Diencephalon (tissue), 1 donor: ENCODE data around the gene KRTAP19-5. TPM values are rescaled to one million over a fixed set of nuclear protein-coding genes. Genes with fewer than 3 reads are reported as not detected.

ENCODE experiments used
- small RNA-seq: library from RNA; depleted of rRNA; stranded (forward); fragments of <200 nt; gene quantifications from one replicate; pipeline ENCODE3, GENCODE V24; 2014
- total RNA-seq: library from RNA; depleted of rRNA; stranded (reverse); fragments of >200 nt; gene quantifications from one replicate; pipeline ENCODE4 v1.2.3, GENCODE V29; 2014

The KRTAP19-5 gene
- not detected for total RNA-seq

GRCh38 chr21:30502041-30502440 lies at the start of gene KRTAP19-5:
TSS of gene KRTAP19-5 (minus strand) at chr21:30502141. CDS start at chr21:30502090, 51 bp downstream.

GRCh38 chr21:30541764-30542163 lies 39.8 kb upstream of the KRTAP19-5 start, which contains the start of gene KRTAP19-6:
TSS of gene KRTAP19-6 (minus strand) at chr21:30541864. CDS start at chr21:30541833, 31 bp downstream.

GRCh38 chr21:30497065-30497464 lies 4.9 kb downstream of the KRTAP19-5 start, which contains the start of gene KRTAP19-4:
TSS of gene KRTAP19-4 (minus strand) at chr21:30497165. CDS start at chr21:30497110, 55 bp downstream.

GRCh38 chr21:30491963-30492428 lies 9.9 kb downstream of the KRTAP19-5 start, which contains the start of gene KRTAP19-3:
TSS of gene KRTAP19-3 (minus strand) at chr21:30492013. CDS start at chr21:30491957, 56 bp downstream.

GRCh38 chr21:30487336-30487735 lies 14.6 kb downstream of the KRTAP19-5 start, which contains the start of gene KRTAP19-2:
TSS of gene KRTAP19-2 (minus strand) at chr21:30487436. CDS start at chr21:30487348, 88 bp downstream.

GRCh38 chr21:30480145-30480544 lies 21.8 kb downstream of the KRTAP19-5 start, which contains the start of gene KRTAP19-1:
TSS of gene KRTAP19-1 (minus strand) at chr21:30480367. CDS start at chr21:30480317, 50 bp downstream.

Small RNA genes within 50 kb of the gene (small RNA-seq; reads per million reads assigned to genes)
- not detected for gene AP000567.1
- not detected for gene KRTAP19-10P
- not detected for gene KRTAP19-11P
- gene KRTAP19-9P: not detected

Other genes starting within 250 kb of the KRTAP19-5 start
- gene KRTAP24-1, start 219.2 kb downstream of the KRTAP19-5 start, total RNA-seq: not detected
- not detected for gene KRTAP25-1, start 212.6 kb downstream of the KRTAP19-5 start, total RNA-seq
- gene KRTAP26-1, start 181.8 kb downstream of the KRTAP19-5 start, total RNA-seq: not detected
- gene KRTAP27-1, start 164.4 kb downstream of the KRTAP19-5 start, total RNA-seq: not detected
- gene KRTAP23-1, start 153.5 kb downstream of the KRTAP19-5 start, total RNA-seq: not detected
- gene KRTAP13-2, start 129.9 kb downstream of the KRTAP19-5 start, total RNA-seq: not detected
- gene KRTAP13-1, start 106.1 kb downstream of the KRTAP19-5 start, total RNA-seq: not detected
- not detected for gene KRTAP13-3, start 76.2 kb downstream of the KRTAP19-5 start, total RNA-seq
- gene KRTAP13-4, start 71.9 kb downstream of the KRTAP19-5 start, total RNA-seq: not detected
- not detected for gene KRTAP15-1, start 61.9 kb downstream of the KRTAP19-5 start, total RNA-seq
- not detected for gene KRTAP19-1, start 21.8 kb downstream of the KRTAP19-5 start, total RNA-seq
- not detected for gene KRTAP19-2, start 14.7 kb downstream of the KRTAP19-5 start, total RNA-seq
- not detected for gene KRTAP19-3, start 10.1 kb downstream of the KRTAP19-5 start, total RNA-seq
- not detected for gene KRTAP19-4, start 5.0 kb downstream of the KRTAP19-5 start, total RNA-seq
- not detected for gene KRTAP19-6, start 39.7 kb upstream of the KRTAP19-5 start, total RNA-seq
- gene KRTAP19-7, start 59.2 kb upstream of the KRTAP19-5 start, total RNA-seq: not detected
- not detected for gene KRTAP22-2, start 88.3 kb upstream of the KRTAP19-5 start, total RNA-seq
- not detected for gene KRTAP6-3, start 90.3 kb upstream of the KRTAP19-5 start, total RNA-seq
- gene KRTAP6-2, start 96.8 kb upstream of the KRTAP19-5 start, total RNA-seq: not detected
- not detected for gene KRTAP22-1, start 98.9 kb upstream of the KRTAP19-5 start, total RNA-seq
- not detected for gene KRTAP6-1, start 111.8 kb upstream of the KRTAP19-5 start, total RNA-seq
- not detected for gene KRTAP20-1, start 114.3 kb upstream of the KRTAP19-5 start, total RNA-seq
- gene KRTAP20-4, start 118.5 kb upstream of the KRTAP19-5 start, total RNA-seq: not detected
- gene KRTAP20-2, start 133.1 kb upstream of the KRTAP19-5 start, total RNA-seq: not detected
- not detected for gene KRTAP20-3, start 140.7 kb upstream of the KRTAP19-5 start, total RNA-seq
- not detected for gene KRTAP21-3, start 216.6 kb upstream of the KRTAP19-5 start, total RNA-seq
- not detected for gene KRTAP21-2, start 245.1 kb upstream of the KRTAP19-5 start, total RNA-seq